ENCODE measurements around the gene SMG6.

- TF ChIP-seq, protein P1, sequence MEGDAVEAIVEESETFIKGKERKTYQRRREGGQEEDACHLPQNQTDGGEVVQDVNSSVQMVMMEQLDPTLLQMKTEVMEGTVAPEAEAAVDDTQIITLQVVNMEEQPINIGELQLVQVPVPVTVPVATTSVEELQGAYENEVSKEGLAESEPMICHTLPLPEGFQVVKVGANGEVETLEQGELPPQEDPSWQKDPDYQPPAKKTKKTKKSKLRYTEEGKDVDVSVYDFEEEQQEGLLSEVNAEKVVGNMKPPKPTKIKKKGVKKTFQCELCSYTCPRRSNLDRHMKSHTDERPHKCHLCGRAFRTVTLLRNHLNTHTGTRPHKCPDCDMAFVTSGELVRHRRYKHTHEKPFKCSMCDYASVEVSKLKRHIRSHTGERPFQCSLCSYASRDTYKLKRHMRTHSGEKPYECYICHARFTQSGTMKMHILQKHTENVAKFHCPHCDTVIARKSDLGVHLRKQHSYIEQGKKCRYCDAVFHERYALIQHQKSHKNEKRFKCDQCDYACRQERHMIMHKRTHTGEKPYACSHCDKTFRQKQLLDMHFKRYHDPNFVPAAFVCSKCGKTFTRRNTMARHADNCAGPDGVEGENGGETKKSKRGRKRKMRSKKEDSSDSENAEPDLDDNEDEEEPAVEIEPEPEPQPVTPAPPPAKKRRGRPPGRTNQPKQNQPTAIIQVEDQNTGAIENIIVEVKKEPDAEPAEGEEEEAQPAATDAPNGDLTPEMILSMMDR (IDR thresholded peaks at IDR 0.05; ENCODE audit: low read depth, low read length) = no peak
- TF ChIP-seq EZH2phosphoT487 (IDR thresholded peaks at IDR 0.05; ENCODE audit: low read depth) = no peak
Measured at GRCh38 chr17:2084766-2085647, 218.6 kb downstream of the SMG6 start.
